Measurements from ENCODE around the gene HCST. TPM values are rescaled to one million over a fixed set of nuclear protein-coding genes. Genes with fewer than 3 reads are reported as not detected.

Gene HCST
- total and polyA plus RNA-seq, 2 of the 13 experiments (the other 11 are each of a cell fraction or from before 2014, with no cell fraction given): 0.24 to 1.2 TPM

GRCh38 chr19:35879770-35880317 is 22.5 kb upstream of the HCST start (continued):
- TF ChIP-seq HBP1 (CRISPR knock-in tag; IDR thresholded peaks at IDR 0.05; ENCODE audit: low read depth) (peak; percentile 96), BCL3 (CRISPR knock-in tag; IDR thresholded peaks at IDR 0.05) (0 out of 2 replicates have a peak, but pooled peaks have one; percentile 74), ZSCAN25 (CRISPR knock-in tag; IDR thresholded peaks at IDR 0.05) (peak; percentile 71; the same call in 1 of the 2 replicates), MXD4 (CRISPR knock-in tag; IDR thresholded peaks at IDR 0.05) (peak; percentile 90), PCBP2 (optimal IDR thresholded peaks at IDR 0.05; ENCODE audit: low read depth, low read length, poor library complexity, severe bottlenecking) (no peak), REST (IDR thresholded peaks at IDR 0.05; ENCODE audit: borderline replicate concordance in 1 of 2, low read depth in 1 of 2, low read length in 2 of 2) (peak; percentile 99 to 100), ZNF772 (CRISPR knock-in tag; IDR thresholded peaks at IDR 0.05) (peak; percentile 76; the same call in 1 of the 2 replicates), ONECUT2 (CRISPR knock-in tag; IDR thresholded peaks at IDR 0.05) (0 out of 2 replicates have a peak, but pooled peaks have one; percentile 54), YY1 (IDR thresholded peaks at IDR 0.05; ENCODE audit: insufficient read depth, insufficient replicate concordance, low read depth, low read length) (no peak), NPAS2 (CRISPR knock-in tag; IDR thresholded peaks at IDR 0.05; ENCODE audit: borderline replicate concordance) (no peak), GLI4 (CRISPR knock-in tag; IDR thresholded peaks at IDR 0.05; ENCODE audit: borderline replicate concordance) (peak; percentile 91; the same call in 1 of the 2 replicates), ZNF20 (CRISPR knock-in tag; IDR thresholded peaks at IDR 0.05) (0 out of 2 replicates have a peak, but pooled peaks have one; percentile 46), JUND (CRISPR knock-in tag; IDR thresholded peaks at IDR 0.05) (no peak), CREM (IDR thresholded peaks at IDR 0.05) (0 out of 2 replicates have a peak, but pooled peaks have one; percentile 11), CREM (CRISPR knock-in tag; IDR thresholded peaks at IDR 0.05) (no peak), ZNF138 (CRISPR knock-in tag; IDR thresholded peaks at IDR 0.05; ENCODE audit: low read depth) (peak; percentile 96)
- TF ChIP-seq, protein P1, sequence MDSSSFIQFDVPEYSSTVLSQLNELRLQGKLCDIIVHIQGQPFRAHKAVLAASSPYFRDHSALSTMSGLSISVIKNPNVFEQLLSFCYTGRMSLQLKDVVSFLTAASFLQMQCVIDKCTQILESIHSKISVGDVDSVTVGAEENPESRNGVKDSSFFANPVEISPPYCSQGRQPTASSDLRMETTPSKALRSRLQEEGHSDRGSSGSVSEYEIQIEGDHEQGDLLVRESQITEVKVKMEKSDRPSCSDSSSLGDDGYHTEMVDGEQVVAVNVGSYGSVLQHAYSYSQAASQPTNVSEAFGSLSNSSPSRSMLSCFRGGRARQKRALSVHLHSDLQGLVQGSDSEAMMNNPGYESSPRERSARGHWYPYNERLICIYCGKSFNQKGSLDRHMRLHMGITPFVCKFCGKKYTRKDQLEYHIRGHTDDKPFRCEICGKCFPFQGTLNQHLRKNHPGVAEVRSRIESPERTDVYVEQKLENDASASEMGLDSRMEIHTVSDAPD (CRISPR knock-in tag; IDR thresholded peaks at IDR 0.05): 0 out of 2 replicates have a peak, but pooled peaks have one; percentile 28
- TF ChIP-seq, protein P2, sequence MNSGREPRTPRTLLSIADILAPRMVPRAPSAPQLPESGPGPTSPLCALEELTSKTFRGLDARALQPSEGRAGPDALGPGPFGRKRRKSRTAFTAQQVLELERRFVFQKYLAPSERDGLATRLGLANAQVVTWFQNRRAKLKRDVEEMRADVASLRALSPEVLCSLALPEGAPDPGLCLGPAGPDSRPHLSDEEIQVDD (CRISPR knock-in tag; IDR thresholded peaks at IDR 0.05; ENCODE audit: borderline replicate concordance): peak; percentile 79; the same call in 1 of the 2 replicates
- TF ChIP-seq, protein P3, sequence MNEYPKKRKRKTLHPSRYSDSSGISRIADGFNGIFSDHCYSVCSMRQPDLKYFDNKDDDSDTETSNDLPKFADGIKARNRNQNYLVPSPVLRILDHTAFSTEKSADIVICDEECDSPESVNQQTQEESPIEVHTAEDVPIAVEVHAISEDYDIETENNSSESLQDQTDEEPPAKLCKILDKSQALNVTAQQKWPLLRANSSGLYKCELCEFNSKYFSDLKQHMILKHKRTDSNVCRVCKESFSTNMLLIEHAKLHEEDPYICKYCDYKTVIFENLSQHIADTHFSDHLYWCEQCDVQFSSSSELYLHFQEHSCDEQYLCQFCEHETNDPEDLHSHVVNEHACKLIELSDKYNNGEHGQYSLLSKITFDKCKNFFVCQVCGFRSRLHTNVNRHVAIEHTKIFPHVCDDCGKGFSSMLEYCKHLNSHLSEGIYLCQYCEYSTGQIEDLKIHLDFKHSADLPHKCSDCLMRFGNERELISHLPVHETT (CRISPR knock-in tag; conservative IDR thresholded peaks at IDR 0.05): peak; percentile 74; the same call in 1 of the 2 replicates
